SKM-1 (cell line): Measurements from ENCODE around the gene AGBL1.
"Not testable (repeated sequence)": the region's sequence is repeated elsewhere in the genome, so short reads cannot be mapped to it uniquely, and the experiment has no call there.

Experiments
- DNase-seq: peaks from one replicate; lab custom pipeline; 2025; ENCODE audit not compliant: unreplicated experiment; lab: John Stamatoyannopoulos, UW

AGBL1 gene

GRCh38 chr15:86082619-86083380 lies 3.1 kb downstream of the AGBL1 start:
- DNase-seq: no peak

DNA sequence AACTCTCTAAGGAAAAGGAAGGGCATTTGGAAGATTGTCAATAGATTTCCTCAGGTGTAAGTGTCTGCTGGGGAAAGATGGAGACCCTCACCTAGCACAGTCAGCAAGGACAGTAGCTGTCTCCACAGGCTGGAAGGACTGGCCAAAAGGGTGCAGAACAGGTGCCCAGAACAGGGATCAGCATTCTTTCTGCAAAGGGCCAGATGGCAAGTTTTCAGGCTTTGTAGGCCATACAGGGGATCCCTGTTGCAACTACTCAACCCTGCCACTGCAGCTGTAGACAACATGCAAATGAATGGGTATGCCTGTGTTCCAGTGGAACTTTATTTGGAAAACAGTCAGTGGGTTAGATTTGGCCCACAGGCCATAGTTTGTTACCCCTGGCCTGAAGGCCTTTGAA lies 8.1 kb downstream of the AGBL1 start:
- no peak for DNase-seq

DNA sequence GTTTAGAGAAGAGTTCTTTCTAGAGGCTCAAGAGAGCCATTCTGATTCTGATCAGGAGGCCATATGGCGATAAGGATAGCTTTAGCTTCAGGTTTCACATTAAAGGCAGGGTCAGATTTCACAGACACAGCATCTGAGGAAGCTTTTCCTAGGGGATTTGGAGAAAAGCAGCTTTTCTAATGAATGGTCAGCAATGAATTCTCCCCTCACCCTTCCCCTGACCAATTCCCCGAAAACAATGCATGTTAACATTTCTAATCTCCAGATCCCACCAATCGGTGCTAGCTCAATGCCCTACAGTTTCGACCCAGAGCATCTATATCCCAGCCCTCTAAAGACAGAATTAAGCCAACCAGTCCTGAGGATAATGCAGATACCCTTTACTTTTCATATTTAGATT lies 9.8 kb downstream of the AGBL1 start:
- DNase-seq: no peak

GRCh38 chr15:86101818-86102217 lies 22.1 kb downstream of the AGBL1 start:
- no peak for DNase-seq

DNA sequence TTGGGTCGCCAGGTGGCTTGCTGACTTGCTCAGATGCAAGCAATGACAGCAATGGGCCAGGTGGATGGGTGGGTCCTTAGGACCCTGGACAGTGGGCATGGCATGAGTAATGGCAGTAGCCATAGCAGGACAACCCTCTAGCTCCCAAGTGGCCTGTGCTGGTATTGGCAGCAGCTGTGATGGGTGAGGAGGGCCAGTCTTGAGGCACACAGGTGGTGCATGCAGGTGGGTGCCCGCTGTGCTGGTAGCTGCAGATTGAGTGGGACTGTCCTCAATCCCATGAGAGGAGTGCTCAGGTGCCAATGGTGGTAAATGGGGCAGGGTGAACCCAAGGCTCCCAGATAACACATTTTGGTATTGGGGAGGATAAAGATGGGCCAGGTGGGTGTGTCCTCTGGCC lies 24.2 kb downstream of the AGBL1 start:
- DNase-seq: no peak

GRCh38 chr15:86106306-86106705 lies 26.6 kb downstream of the AGBL1 start:
- no peak for DNase-seq

GRCh38 chr15:86115145-86115801 lies 35.6 kb downstream of the AGBL1 start:
- DNase-seq: no peak

GRCh38 chr15:86121568-86122225 lies 42.0 kb downstream of the AGBL1 start:
- DNase-seq: no peak

DNA sequence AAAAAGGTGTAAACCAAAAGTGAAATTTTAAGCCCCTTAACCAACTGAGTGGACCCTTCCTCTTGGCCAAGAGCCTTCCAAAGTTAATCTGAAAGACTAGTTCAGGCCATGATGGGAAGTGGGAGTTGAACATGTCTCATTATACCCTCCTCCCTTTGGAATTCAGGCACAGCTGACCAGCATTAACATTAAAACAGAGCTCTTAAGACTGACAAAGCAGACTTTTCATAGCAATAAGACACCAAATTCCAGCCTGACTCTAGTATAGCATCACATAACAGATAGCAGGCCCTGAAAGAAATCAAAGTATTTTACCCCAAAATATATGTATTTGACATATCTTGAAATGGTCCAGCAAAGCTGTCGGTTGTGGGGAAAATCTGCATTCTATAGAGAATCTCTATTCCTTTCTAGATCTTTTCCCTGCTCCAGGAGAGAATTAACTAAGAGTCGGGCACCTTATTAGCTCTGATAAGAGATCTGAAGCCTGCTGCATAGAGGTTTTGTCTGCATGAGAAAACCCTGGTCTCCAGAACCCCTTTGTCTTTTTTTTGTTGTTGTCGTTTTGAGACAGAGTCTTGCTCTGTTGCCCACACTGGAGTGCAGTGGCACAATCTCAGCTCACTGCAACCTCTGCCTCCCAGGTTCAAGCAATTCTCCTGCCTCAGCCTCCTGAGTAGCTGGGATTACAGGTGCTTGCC lies 43.2 kb downstream of the AGBL1 start:
- DNase-seq: not testable (repeated sequence)

DNA sequence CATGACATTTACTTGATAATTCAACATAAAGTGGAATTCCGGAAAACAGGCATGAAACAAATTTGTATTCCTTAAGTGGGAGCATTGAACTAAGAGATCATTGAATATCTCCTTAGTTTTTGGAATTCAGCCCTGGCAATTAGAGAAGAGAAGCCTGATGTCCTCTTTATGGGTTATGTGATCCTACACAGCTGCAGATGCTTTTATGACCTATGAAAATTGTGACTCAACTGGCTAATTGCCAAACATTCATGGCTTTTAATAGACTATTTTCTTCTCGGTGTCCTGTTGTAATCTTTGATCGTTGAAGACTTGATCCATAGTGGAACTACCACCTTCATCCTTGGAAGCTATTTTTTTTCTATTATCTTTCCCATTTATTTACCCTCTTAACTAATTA lies 46.1 kb downstream of the AGBL1 start:
- no peak for DNase-seq

- no peak for DNase-seq
Measured at GRCh38 chr15:86127547-86127946, 47.9 kb downstream of the AGBL1 start.

- DNase-seq: peak; percentile 80
Measured at GRCh38 chr15:86135041-86135440, 55.4 kb downstream of the AGBL1 start.

DNA sequence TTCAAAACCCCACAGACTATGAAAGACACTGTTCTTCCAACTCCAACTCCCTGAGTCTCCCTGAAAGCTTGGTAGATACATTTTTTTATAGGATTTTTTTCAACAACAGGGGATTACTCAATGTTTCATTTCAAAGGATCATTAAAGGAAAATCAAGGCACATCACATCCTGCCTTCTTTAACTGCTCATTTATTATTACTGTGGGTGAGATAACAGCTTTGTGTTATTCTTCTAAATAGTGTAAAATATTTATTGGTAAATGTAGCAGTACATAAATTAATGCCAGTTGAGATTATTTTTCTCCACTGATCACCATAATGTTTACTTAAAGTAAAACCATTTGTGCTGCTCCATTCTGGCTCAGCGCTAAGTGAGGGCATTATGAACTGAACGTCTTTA lies 57.2 kb downstream of the AGBL1 start:
- DNase-seq: no peak

DNA sequence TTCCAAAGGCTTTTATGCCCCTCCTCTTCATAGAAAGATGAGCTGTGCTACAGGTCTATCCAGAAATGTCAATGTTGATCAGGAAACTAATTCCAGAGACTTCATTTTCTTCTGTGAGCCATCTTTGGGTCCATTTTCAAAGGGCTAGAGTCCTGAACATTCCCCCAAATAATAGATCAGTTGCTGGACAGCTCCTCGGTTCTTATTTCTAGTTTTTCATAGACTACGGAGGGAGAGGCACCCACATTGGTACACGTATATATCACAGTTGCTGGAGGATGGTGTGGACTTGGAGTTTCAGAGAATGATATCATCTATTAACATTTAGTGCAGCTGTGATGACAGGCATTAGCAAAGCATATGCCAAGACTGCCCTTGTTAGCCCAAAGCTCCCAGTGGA lies 59.1 kb downstream of the AGBL1 start:
- DNase-seq: no peak

GRCh38 chr15:86139828-86140227 lies 60.2 kb downstream of the AGBL1 start:
- DNase-seq: no peak

DNA sequence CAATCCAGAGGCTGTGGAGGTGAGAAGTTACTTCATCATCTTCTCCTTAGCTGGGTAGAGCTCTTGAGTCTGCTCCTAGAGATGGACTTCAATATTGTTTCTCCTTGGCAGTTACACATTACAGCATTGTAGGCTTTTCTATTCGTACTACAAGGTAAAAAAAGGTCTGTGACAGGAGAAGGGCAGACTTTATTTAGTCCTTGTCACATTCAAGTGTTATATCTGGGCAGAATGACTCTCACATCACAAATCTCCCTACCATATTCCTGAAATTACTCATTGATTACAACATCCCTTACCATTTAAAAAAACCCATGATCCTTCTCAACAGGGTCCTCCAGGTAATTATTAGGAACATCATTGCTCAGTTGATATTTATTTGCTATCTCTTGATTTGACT lies 75.0 kb downstream of the AGBL1 start:
- no peak for DNase-seq

- DNase-seq: no peak
Measured at GRCh38 chr15:86155551-86155950, 75.9 kb downstream of the AGBL1 start.

DNA sequence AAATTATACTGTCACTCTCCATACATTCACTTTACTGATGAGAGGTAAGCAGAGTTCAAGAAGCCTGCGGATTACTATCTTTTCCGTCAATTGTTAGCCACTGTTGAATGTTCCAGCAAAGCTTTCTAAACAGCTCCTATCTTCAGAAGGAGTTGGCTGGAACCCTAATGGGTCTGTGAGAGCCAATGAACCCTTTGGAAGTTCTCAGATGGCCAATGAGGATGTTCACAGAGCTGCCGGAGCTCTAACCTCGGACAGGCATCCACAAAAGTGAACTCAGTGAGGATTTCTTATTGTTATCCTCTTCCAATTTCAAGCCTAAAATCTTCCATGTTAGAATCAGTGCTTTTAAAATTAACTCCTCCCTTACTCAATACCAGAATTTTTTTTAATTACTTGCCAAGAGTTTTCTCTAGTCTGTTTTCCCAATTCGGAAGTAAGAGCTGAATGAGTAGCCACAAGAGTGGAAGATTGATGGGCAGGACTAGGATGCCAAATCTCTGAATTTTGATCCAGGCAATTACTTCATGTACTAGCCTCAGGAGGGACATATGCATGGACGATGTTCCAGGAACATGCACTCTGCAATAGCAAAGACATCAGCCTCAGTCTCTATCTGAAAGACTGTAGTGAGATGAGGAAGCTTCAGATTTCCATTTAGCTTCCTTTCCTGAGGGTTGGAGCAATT lies 78.1 kb downstream of the AGBL1 start:
- DNase-seq: no peak

- DNase-seq: no peak
Measured at GRCh38 chr15:86159468-86159867, 79.8 kb downstream of the AGBL1 start.

DNA sequence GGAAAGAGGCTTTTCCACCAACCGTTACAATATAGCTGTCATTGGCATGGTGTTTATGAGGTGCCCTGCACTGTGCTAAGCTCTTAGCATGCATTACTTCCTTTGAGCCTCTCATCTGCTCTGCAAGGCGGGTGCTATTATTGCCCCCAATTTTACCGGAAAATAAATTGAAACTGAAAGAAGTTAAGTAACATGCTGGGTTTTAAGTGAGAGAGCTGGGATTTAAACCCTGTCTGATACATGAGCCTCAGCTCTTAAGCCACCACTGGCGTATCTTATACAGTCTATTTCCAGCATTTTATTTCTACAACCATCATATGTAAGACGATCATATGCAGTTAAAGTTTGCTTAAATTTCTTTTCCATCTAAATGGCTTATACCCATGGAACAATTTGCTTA lies 81.6 kb downstream of the AGBL1 start:
- no peak for DNase-seq

GRCh38 chr15:86162172-86162591 lies 82.5 kb downstream of the AGBL1 start:
- no peak for DNase-seq
